Iris pigment epithelial cell (primary cell): ENCODE results near the gene GADD45G.

Source experiments
- DNase-seq: peaks from one replicate; pipeline ENCODE4 v3.0.0-alpha.2; 2011; ENCODE audit warnings: low read depth

GADD45G gene

DNA sequence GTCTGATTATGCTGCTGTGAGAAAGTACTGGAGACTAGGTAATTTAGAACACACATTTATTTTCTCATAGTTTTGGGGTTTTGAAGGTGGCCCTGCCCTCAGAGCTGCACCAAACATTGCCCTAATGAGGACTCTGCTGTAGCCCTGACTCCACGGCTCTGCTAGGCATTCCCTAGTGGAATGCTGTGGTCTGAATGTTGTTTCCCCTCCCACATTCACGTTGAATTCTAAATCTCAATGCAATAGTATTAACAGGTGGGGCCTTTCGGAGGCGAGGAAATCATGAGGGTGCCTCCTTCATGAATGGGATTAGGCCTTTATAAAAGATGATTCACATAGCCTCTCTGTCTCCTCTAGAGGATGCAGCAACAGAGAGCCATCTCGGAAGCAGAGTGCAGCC is 25.7 kb downstream of the GADD45G start:
- DNase-seq = no peak

DNA sequence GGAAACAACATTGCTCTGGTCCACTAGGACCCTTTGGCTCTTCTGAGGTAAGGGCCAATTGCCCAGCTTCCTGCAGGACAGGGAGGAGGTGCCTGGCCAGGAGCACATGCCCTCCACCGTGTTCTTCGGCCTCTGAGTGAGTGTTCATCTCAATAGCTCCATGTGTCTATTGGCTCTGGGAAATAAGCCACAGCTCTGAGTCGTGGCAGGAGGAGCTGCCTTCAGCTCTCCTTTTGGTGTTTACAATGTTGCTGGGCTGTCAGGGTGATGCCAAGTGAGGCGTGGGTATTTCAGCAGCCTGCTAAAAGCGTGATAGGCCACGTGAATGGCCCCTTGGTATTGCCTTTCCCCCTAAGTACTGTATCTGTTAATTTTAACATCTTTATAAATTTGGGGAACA is 26.6 kb downstream of the GADD45G start:
- no peak for DNase-seq

DNA sequence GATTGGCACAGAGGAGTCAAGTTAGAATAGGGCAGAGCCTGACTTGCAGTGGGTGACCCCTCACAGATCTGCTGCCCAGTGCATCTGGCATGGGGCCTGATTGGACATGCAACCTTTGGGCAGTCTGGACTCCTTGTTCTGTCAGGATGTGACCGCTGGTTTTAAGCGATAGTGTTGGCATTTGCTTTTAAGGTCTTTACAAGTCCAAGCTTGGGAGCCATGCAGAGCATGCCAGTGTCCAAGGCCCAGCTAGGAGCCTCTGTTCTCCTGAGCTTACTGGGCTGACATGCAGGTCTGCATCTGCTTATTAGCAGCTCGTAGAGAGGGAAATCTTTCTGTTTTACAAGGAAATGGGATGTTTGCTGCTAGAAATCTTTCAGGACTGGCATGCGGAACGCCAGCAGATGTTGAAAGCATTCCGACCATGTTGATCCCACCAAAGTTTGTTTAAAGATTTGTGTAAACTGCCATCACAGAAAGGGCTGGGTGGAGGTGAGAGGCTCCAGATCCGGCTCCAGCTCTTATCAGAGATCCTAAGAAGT is 27.5 kb downstream of the GADD45G start:
- no peak for DNase-seq

DNA sequence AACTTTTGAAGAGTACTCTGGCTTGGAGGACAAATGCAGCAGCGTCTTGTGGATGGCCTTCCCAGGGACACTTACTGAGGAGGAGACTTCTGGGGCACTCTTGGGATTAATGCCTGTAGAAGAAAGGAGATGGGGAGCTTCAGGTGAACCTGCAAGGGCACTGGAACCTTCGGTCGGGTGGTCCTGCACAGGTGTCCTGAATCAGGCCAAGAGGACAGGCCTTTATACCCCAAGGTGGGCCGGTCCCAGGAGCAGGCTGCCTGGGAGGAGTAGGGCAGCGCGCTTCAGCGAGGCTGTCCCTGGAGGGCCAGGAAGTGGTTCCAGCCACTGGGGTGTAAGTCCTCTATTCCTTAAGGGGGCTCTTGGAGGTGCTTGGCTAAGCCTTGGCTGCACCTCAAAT is 27.9 kb downstream of the GADD45G start:
- no peak for DNase-seq

DNA sequence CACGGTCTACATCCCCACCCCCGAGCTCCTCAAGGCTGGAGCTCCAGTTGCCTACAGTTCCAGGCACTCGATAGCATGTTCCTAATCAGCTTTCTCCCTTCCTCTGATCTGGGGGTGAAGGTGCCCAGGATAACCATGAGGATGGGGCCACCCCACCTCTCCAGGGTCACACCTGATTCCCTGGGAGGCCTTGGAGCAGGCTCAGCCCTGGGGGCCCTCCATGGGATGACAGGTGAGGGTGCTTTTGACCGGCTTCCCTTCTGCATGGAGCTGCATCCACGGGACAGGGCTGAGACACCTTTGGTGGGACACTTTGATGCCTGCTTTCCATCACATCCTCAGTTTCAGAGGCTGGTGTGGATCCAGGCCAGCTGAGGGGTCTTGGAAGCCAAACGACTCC is 28.6 kb downstream of the GADD45G start:
- DNase-seq = no peak

DNA sequence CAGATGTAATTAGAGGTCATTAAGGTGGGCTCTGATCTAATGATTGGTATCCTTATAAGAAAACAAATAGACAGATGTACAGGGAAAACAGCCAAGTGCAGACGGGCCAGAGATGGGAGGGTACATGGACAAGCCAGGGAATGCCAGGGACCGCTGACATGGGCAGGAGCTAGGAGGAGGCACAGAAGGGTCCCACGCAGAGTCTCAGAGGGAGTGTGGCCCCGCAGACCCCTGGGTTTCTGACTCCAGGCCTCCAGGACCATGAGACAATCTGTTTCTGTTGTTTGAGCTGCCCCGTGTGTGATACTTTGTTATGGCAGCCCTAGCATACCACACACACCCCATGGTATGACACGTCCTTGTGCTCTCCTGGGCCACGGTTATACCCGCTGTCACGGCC is 29.1 kb downstream of the GADD45G start:
- no peak for DNase-seq

DNA sequence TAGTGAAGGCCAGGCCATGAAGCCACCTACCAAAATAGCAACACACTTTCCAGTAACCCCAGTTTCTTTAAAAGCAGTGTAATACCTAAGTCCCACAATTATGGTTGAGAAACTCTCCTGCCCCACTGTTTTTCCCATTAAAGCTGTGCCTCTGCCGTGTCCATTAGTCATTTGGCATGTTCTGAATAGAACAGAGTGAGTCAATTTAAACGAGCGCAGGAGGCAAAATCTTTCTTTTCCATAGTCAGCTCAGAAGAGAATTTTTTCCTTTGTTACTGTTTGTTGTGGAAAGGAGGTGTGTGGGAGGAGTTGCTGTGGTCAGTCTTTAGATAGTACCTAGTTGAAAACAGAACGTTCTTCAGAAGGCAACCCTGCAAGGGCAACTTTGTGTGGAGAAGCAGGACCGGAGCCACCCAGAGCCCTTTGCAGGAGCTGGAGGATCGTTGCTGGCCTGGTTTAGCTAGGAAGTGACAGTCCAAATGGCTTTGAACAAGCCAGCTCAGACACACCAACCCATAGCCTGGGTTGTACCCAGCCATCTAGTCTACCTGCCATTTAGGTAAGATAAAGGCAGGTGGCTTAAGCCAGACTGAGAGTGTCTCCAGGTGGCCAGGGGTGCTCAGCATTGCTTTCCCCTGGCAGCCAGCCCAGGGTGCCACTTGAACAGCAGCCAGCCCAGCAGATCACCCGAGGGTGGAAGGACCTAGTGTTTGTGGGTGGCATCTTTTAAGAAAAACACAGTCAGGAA is 30.4 kb downstream of the GADD45G start:
- DNase-seq = peak; percentile 40

DNA sequence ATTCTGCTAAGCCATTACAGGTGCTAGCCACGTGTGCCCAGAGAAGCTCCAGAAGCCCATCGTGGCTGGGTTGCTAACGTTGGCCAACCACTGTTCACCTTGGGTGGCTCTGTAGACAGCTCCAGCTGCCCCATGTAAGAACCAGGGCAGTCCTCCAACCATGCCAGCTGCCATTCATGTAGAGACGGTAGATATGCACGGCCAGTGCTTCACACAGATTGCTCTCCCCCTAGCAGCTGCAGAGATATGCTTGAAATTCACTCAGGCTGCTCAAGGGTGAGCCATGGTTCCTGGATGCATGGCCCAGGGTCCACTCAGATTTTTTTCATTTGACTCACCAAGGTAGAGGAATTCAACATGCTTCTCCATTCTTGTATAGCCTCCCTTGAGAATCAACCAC is 31.0 kb downstream of the GADD45G start:
- DNase-seq = peak; percentile 17

DNA sequence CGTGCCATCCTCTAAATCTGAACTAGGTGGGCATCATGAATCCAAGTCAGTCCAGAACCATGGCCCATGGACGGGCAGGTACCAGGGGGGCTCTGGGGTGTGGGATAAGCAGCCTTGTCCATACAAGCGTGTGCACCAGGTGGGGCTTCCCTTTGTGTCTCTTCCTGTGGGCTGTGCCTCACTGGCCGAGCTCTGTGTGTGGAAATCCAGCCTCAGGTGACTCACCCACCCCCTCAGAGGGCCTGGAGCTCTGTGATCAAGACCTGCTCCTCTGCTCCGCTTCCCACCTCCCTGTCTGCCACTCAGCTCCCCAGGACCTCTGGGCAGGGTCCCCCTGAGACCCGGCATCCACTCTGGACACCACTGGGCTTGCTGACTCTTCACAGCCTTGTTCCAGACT is 33.0 kb downstream of the GADD45G start:
- no peak for DNase-seq

DNA sequence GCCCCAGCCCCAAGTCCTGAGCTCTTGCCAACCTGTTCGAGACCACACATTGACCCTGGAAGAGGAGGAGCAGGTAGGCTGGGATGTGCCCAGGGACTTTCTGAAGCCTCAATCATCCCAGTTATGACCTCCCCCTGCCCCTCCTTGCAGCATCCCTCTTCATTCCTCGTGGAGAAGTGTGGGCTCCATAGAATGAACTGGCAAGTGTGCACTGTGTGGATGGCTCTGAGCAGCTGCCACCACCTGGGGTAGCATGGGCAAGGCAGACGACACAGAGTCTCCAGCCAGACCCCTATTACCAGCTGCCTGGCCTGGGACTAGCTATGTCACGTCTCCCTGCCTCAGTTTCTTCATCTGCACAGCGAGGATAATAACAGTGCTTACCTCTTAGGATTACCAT is 33.5 kb downstream of the GADD45G start:
- DNase-seq = no peak

DNA sequence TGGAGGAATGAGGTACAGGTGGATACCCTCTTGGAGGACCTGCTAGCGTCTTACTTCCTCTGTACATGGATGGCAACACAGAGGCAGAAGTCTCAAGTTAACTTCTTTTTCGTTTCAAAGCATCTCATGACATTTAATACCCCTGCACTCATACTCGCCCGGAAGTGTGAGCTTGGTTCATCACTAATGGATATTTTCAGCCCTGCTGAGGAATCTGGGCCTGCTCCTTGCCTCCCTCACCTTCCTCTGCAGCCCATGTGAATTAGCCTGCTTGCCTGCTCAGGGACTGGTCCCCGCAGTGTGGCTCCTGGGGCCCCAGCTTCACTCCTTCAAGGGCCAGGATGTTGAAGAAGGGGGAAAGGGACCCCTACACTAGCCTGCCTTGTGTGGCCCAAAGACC is 34.1 kb downstream of the GADD45G start:
- no peak for DNase-seq

DNA sequence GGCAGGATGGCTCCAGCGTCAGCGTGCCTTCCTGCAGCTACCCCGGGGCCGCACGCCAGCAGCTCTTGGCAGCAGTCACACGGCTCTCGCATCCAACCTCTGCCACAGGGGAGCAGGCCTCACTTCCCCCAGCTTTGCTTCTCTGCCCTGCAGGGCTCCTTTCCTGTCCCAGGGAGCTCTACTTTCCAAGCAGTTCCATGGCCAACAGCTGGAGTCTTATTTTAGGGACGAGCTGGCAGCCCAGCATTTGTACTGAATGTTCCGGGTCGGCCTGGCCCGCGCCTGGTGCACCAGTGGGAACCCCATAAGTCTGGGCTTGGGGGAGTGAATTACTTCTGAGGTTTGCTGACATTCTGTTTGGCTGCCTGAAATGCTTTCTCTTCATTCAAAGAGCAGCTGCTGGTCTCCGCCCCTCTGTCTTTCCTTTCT is 34.6 kb downstream of the GADD45G start:
- DNase-seq = no peak

DNA sequence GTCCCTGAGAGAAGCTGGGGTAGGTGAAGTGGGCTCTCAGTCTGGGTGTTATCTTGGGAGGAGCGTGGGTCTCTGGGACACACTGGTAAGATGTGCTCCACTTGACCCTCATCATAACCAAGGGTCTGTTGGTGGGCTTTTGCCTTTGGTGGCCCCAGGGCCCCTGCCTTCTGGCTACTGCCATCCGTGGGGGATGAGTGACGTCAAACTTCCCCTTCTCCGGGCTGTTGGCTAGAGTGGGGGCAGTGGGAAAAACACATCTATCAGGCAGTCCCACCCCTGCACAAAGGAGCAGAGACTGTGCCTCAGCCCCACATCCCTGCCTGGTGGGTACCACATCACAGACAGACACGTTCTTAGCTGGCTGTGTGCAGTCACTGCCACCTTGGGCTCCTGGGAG is 35.1 kb downstream of the GADD45G start:
- no peak for DNase-seq

DNA sequence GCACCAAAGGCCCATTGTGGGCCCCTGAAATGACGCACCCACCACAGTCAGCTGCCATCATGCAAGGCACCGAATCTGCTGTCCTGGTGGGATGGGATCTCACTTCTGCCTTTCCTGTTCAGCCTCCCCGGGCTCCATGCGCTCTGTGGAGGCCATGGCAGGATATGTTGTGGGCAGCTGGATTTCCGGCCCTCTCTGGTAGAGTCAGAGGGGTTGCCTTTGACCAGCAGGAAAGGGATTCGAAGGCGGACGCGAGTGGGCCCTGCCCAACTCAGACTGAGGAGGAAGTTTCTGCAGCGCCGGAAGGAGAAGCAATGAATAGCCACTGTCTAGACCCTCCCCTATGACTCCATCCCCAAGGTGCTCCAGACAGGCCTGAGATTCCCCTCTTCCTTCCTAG is 35.5 kb downstream of the GADD45G start:
- DNase-seq = no peak

DNA sequence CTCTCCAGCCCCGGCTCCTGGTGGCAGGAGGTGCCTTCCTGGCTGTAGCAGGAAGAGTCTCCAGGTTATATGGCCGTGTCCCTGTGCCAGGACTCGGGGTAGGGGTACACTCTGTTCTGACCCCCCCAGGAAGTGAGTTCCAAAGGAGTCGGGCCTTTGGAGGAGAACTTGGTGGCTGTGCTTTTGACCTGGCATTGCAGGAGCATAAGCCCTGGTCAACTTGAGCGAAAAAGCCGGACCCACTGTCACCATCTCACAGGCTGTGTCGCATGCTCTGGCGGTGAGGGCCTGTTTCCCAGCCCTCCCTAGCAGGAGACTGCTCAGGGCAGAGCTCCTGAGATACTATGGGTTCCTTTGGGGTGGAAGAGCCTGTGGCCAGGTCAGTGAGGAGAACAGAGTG is 36.0 kb downstream of the GADD45G start:
- DNase-seq = no peak

DNA sequence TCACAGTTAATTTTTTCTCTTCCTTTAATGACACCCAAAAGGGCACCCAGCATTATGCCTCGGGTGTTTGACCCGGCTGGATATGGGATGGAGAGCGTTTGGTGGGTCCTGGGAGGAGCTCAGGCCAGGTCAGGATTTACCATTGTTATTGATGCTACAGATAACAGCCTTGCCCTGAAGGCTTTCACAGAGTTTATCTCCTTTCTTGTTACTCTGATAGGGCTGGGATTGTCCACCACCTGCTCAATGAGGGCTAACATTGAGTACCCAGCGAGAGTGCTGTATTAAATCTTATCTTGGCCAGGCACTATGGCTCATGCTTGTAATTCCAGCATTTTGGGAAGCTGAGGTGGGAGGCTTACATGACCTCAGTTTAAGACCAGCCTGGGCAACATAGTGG is 37.2 kb downstream of the GADD45G start:
- no peak for DNase-seq

DNA sequence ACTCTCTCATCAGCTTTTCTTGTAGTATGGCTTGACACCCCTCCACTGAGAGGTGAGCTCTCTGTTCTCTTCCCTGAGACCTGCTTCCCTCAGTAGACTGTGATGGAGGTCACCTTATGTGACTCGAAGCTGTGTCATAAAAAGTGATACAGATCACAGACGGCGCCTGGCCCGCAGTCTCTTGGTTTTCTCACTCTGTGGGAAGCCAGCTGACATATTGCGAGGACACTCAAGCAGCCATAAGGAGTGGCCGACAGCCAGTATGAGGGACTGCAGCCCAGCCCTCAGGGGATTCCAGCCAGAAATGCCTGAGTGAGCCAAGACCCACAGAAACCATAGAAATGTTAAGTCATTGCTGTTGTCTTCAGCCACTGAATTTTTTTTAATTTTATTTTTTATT is 38.0 kb downstream of the GADD45G start:
- DNase-seq = no peak

DNA sequence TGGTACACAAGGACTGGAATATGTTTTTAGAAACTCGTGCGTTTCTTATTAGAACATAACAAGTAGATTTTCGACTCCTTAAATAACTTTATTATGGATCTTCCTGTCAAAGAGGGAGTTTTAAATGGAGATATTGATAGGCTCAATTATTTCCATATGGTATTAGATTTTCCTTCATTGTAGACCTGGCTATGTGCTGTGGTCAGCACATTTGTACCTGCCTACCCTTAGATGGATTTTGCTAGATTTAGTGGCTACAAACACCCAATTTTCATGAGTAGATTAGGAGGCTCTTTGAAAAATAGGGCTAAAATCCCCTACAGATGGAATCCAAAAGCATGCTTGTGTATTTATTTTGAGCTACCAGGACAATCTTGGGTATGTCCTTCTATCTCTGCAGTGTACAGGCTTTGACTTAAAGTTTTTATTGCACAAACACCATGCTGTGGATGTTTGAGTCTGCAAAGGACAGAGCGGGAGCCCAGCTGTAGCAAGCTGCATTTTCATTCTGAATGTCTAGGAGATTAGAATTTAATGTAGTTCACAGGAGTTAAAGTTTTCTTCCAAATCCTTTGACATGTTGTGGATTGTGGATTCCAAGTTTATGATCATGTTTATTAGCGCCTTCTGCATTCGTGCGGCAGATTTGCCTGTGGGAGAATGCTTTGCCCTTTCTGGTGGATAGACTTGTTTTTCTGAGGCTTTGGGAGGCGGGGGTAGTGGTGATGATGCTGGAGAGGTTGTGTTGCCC is 41.6 kb downstream of the GADD45G start:
- DNase-seq = no peak

DNA sequence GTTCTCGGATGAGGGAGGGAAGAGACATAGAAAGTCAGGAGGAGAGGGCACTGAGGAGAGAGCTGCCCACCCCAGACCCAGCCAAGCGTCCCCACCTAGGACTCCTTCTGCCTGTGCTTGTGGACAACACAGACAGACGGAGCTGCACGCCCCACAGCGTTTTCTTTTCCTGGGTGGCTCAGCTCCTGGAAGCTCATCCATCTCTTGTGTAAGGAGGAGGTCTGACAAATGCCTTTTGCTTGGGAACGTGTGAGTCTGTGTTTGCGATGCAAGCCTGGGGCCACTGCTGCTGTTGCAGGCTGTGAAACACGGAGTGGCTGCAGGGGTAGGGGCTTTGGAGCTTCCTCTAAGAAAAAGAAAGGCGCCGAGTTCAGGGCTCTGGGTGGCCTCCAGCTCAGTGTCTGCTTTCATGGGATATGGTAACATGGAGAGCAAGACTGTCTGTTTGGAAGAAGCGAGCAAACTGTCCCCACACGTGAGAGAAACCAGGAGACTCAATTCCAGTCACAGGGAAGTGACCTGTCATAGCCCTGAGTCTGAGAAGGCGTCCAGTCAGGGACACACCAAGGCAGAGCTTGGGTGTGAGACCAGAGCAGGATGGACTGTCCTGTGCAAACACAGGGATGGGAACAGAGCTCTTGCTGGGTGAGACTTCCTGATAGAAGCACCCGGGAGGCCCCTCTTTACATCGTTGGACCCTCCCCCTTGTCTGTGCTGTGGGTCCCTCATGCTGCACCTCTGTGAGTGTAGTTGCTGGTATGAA is 42.7 kb downstream of the GADD45G start:
- DNase-seq = no peak

DNA sequence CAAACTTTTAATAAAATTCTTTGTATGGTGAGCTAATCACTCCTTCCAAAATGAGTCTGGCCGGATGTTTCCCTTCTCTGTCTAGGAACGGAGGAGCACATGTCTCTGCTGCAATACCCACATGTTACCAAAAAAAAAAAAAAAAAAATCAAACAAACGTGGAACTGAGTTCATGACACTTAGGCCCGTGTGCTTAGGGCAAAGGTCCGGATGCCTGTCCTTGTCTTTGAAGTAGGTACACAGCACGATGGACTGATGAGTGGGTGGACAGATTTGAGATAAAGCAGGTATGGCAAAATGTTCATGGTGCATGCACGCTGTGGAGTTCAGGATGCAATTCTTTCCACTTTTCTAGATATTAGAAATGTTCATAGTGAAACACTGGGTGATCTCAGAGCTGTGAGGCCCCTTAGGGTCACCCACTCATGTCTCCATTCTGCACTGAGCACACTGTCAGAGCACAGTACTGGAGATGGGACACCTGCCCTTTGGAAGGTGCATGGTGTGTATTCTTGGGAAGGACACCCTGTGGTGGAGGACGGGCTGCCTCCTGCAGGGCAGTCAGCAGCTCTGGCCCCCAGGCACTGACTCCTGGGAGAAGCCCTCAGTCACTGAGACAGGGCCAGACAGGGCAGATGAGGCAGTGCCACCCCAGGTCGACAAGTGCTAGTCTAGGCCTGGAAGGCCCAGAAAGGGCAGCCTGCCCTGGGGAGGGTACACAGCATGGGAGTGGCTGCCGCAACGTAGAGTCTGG is 43.6 kb downstream of the GADD45G start:
- no peak for DNase-seq

DNA sequence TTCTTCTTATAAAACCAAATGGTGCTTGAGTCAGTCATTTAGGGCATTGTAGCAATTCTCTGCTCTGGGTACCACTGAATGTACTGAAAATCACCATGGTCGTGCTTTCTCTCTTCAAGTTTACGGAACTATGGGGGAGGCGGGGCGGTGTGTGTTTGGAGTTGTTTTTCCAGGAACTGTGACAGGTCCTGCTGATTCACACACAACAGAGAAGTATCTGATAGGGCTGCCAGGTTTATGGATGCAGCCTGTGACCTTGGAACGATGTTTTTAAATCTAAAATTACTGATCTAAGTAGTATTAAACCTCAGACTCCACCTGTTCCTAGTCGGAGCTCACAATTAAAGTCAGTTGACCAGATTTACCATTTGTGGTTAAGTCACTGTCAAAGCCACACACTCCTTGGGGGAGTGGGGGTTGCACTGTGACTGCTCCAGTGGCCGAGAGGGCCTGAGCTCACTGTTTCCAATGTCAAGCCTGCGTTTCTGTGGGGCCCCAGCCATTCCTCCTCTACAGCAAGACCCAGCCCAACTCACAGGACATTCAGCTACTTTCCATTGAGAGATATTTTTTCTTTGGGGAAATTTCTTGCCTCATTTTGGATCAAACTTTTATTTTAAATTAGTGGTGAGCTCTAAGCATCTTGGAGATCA is 44.4 kb downstream of the GADD45G start:
- DNase-seq = no peak
